Pancreas (tissue), 10 donors: ENCODE data around the gene CPA2. TPM values are rescaled to one million over a fixed set of nuclear protein-coding genes. Genes with fewer than 3 reads are reported as not detected.
A peak's percentile ranks its signal among the peaks of the same experiment; 100 is the strongest.
"Not testable (repeated sequence)": the region's sequence is repeated elsewhere in the genome, so short reads cannot be mapped to it uniquely, and the experiment has no call there.

Experiments
- ATAC-seq, 4 donors: fragments of 200-7000 bp; cut with Tn5 transposase; one replicate each; pipeline versions ENCODE4 v1.8.0 to v1.9.1; 2020; ENCODE audit warnings: mild to moderate bottlenecking in 4 of 4, moderate library complexity in 4 of 4
- DNase-seq, 6 donors: peaks; one replicate each; pipeline ENCODE4 v3.0.0-alpha.2; 2020
- FAIRE-seq: peaks from 2 replicates; lab custom pipeline; 2012; peaks lifted over from hg19 to GRCh38; lab: Jason Lieb, UNC
- H3K27ac ChIP-seq, 4 donors: fragments of 200-600 bp; sonication (generic); 1 replicate in 3 of 4; 2 replicates in 1 of 4; pipeline versions ENCODE4 v1.5.0 to v1.8.0; 2020
- H3K27me3 ChIP-seq, 4 donors: fragments of 200-600 bp; one replicate each; pipeline ENCODE4 v1.8.0; 2021
- H3K36me3 ChIP-seq, 3 donors: fragments of 200-600 bp; sonication (generic) in 1 of 3; one replicate each; pipeline versions ENCODE4 v1.5.0 to v1.8.0; 2020 to 2021
- H3K4me1 ChIP-seq, 3 donors: fragments of 200-600 bp; one replicate each; pipeline ENCODE4 v1.8.0; 2021
- H3K4me3 ChIP-seq, 4 donors: fragments of 200-600 bp; sonication (generic) in 2 of 4; one replicate each; pipeline versions ENCODE4 v1.5.0 to v1.8.0; 2020 to 2021
- H3K9me3 ChIP-seq, 4 donors: fragments of 200-600 bp; one replicate each; pipeline ENCODE4 v1.8.0; 2021
- CTCF ChIP-seq, 4 donors: fragments of 200-600 bp; sonication (generic) in 3 of 4; IDR thresholded peaks; one replicate each; pipeline versions ENCODE4 v1.5.0 to v1.8.0; 2021; ENCODE audit warnings: antibody characterized with exemption in 4 of 4
- WGBS, 2 donors: extraction: QIAGEN DNeasy Blood & Tissue Kit; methylation state at CpG; one replicate each; pipeline ENCODE4 v1.1.7; 2013; 5-methylcytosine and 5-hydroxymethylcytosine counted together
- intact Hi-C, 3 donors: fragments of 100-400 bp; cut with DNase I; formaldehyde crosslinking; loops; one replicate each; pipeline versions ENCODE4 v1.11.1 to v1.14.2; 2022
- polyA plus RNA-seq, 2 donors: library from polyadenylated mRNA; stranded (reverse); fragments of 200-250 nt; gene quantifications; one replicate each; pipeline ENCODE4 v1.2.3, GENCODE V29; 2013
- total RNA-seq, 6 donors: library from RNA; stranded (reverse); fragmentation: NEBNext Ultra II Directional in 4 of 6; extraction: Animal tissue kit (Norgen Biotek cat#: 25700) in 4 of 6; gene quantifications; one replicate each; pipeline versions ENCODE4 v1.2.1 to v1.2.4, GENCODE V29; 2021 to 2023
- donor health status: healthy with polysubstance abuse.
- donor health status: DM: no; HTN: no; CAD: no; lungs with moderate emphysema.
- donor health status: DM: no; HTN: no; CAD: no.
- donor health status: control.
- donor health status: control.
- donor health status: Bipolar disorder and iron deficiency.
- donor health status: DM: yes; HTN: yes; CAD: no.
- donor health status: DM: no; HTN: no; CAD: no.
- donor health status: DM: no; HTN: no; CAD: no.
- donor health status: DM: yes; HTN: yes; CAD: no.

CPA2 gene
- total and polyA plus RNA-seq, 8 donors, result 4,251 to 12,479 (median 5,755) TPM

- no peaks in the 10 kb centered on the region for H3K9me3 ChIP-seq
- ATAC-seq (no peak), DNase-seq (no peak), FAIRE-seq (no peak)
- H3K4me3 ChIP-seq, result no peak overlapping the region
- H3K36me3 ChIP-seq, result no peaks in the 10 kb centered on the region
- H3K27ac ChIP-seq, result no peak overlapping the region
- intact Hi-C loops, result no loop called here
- WGBS, 2 donors, result 94 to 100% methylated on average over 1 of the region's 1 CpG
- no peak for TF ChIP-seq CTCF (IDR thresholded peaks at IDR 0.05)
- H3K27me3 ChIP-seq, result no peaks in the 10 kb centered on the region
- H3K4me1 ChIP-seq, result peaks cover 0 to 6% (median 0%) of the 10 kb centered on the region in 3 donors
Measured at GRCh38 chr7:130240240-130240639, 26.4 kb upstream of the CPA2 start.

GRCh38 chr7:130242198-130243014, 24.3 kb upstream of the CPA2 start:
- FAIRE-seq, result no peak
- no peak overlapping the region for H3K27ac ChIP-seq
- no peaks in the 10 kb centered on the region for H3K27me3 ChIP-seq
- H3K4me3 ChIP-seq, result no peak overlapping the region
- no peaks in the 10 kb centered on the region for H3K9me3 ChIP-seq
- 18 to 20% methylated on average over 5 of the region's 5 CpGs for WGBS, 2 donors
- no peaks in the 10 kb centered on the region for H3K36me3 ChIP-seq
- peaks cover 0 to 6% (median 0%) of the 10 kb centered on the region in 3 donors for H3K4me1 ChIP-seq
- peak; percentile 97 to 100 (median 100) for ATAC-seq
- peak; percentile 63 to 83 (median 70) for DNase-seq
- intact Hi-C loops, result no loop called here
- TF ChIP-seq CTCF (IDR thresholded peaks at IDR 0.05), result peak; percentile 51 to 81 (median 70)

GRCh38 chr7:130243486-130243885, 23.2 kb upstream of the CPA2 start:
- H3K27ac ChIP-seq, H3K27me3 ChIP-seq, H3K4me3 ChIP-seq, H3K4me1 ChIP-seq, H3K36me3 ChIP-seq, intact Hi-C loops, FAIRE-seq, DNase-seq, H3K9me3 ChIP-seq: not testable (repeated sequence)
- ATAC-seq, result peak in 2 of 4 donors; percentile 33 to 73
- 29 to 35% methylated on average over 1 of the region's 1 CpG for WGBS, 2 donors

- WGBS, 2 donors, result 89 to 94% methylated on average over 1 of the region's 1 CpG
- FAIRE-seq, H3K4me1 ChIP-seq, ATAC-seq, intact Hi-C loops, H3K36me3 ChIP-seq, DNase-seq, H3K27ac ChIP-seq, H3K9me3 ChIP-seq, H3K27me3 ChIP-seq, H3K4me3 ChIP-seq: not testable (repeated sequence)
Measured at GRCh38 chr7:130246491-130246890, 20.2 kb upstream of the CPA2 start.

- H3K27me3 ChIP-seq, H3K4me3 ChIP-seq, H3K9me3 ChIP-seq, DNase-seq, FAIRE-seq, ATAC-seq, H3K4me1 ChIP-seq, intact Hi-C loops, H3K36me3 ChIP-seq, H3K27ac ChIP-seq: not testable (repeated sequence)
- WGBS, 2 donors, result 94 to 96% methylated on average over 5 of the region's 5 CpGs
Measured at GRCh38 chr7:130248842-130249241, 17.8 kb upstream of the CPA2 start.

GRCh38 chr7:130249626-130250025, 17.0 kb upstream of the CPA2 start:
- FAIRE-seq, H3K36me3 ChIP-seq, H3K4me3 ChIP-seq, H3K27me3 ChIP-seq, H3K9me3 ChIP-seq, ATAC-seq, intact Hi-C loops, DNase-seq, H3K27ac ChIP-seq, H3K4me1 ChIP-seq: not testable (repeated sequence)
- 87 to 93% methylated on average over 3 of the region's 3 CpGs for WGBS, 2 donors

GRCh38 chr7:130254555-130254954, 12.1 kb upstream of the CPA2 start:
- no peak overlapping the region for H3K4me3 ChIP-seq
- WGBS, 2 donors, result 39 to 49% methylated on average over 6 of the region's 6 CpGs
- no peaks in the 10 kb centered on the region for H3K9me3 ChIP-seq
- peak; percentile 67 to 88 (median 73) for DNase-seq
- H3K27me3 ChIP-seq, result no peaks in the 10 kb centered on the region
- no peaks in the 10 kb centered on the region for H3K36me3 ChIP-seq
- no peak overlapping the region for H3K27ac ChIP-seq
- no peak for TF ChIP-seq CTCF (IDR thresholded peaks at IDR 0.05)
- peak in 3 of 4 donors; percentile 56 to 83 (median 79) for ATAC-seq
- intact Hi-C loops, result no loop called here
- no peaks in the 10 kb centered on the region for H3K4me1 ChIP-seq
- no peak for FAIRE-seq
